Left lung (tissue), 10 donors: ENCODE data around the gene VTI1B. TPM values are rescaled to one million over a fixed set of nuclear protein-coding genes. Genes with fewer than 3 reads are reported as not detected.
"Not testable (repeated sequence)": the region's sequence is repeated elsewhere in the genome, so short reads cannot be mapped to it uniquely, and the experiment has no call there.

Experiments used
- ATAC-seq: fragments of 200-7000 bp; cut with Tn5 transposase; one replicate; pipeline ENCODE4 v1.9.1; 2020; ENCODE audit warnings: moderate library complexity
- DNase-seq, 4 donors: peaks; one replicate each; pipeline ENCODE4 v3.0.0-alpha.2; 2013 to 2020
- H3K27ac ChIP-seq, 2 donors: fragments of 200-600 bp; sonication (generic) in 1 of 2; one replicate each; pipeline versions ENCODE4 v1.5.0 to v1.8.0; 2020 to 2021
- H3K27me3 ChIP-seq, 2 donors: fragments of 200-600 bp; sonication (generic) in 1 of 2; one replicate each; pipeline versions ENCODE4 v1.5.0 to v1.8.0; 2020 to 2021
- H3K36me3 ChIP-seq, 2 donors: fragments of 200-600 bp; sonication (generic) in 1 of 2; one replicate each; pipeline versions ENCODE4 v1.5.0 to v1.8.0; 2020 to 2021
- H3K4me1 ChIP-seq, 2 donors: fragments of 200-600 bp; one replicate each; pipeline ENCODE4 v1.8.0; 2021
- H3K4me3 ChIP-seq, 2 donors: fragments of 200-600 bp; sonication (generic) in 1 of 2; one replicate each; pipeline versions ENCODE4 v1.5.0 to v1.8.0; 2020 to 2021; ENCODE audit warnings: mild to moderate bottlenecking in 1 of 2
- H3K9me3 ChIP-seq, 2 donors: fragments of 200-600 bp; sonication (generic) in 1 of 2; one replicate each; pipeline versions ENCODE4 v1.5.0 to v1.8.0; 2020 to 2021
- intact Hi-C, 2 donors: fragments of 100-400 bp; cut with DNase I; formaldehyde crosslinking; loops; one replicate each; pipeline versions ENCODE4 v1.11.2 to v1.14.2; 2022
- polyA plus RNA-seq, 6 donors: library from polyadenylated mRNA; unstranded; fragments of 120-200 nt; gene quantifications; one replicate each; pipeline ENCODE4 v1.2.1, GENCODE V29; 2013; ENCODE audit not compliant: insufficient read length in 6 of 6
- total RNA-seq, 2 donors: library from RNA; stranded (reverse); fragmentation: NEBNext Ultra II Directional; extraction: Animal tissue kit (Norgen Biotek cat#: 25700); gene quantifications; one replicate each; pipeline ENCODE4 v1.2.1, GENCODE V29; 2021
- TF ChIP-seq, protein P1 (sequence below), 2 donors: fragments of 200-600 bp; sonication (generic) in 1 of 2; IDR thresholded peaks; one replicate each; pipeline versions ENCODE4 v1.5.0 to v1.8.0; 2021; ENCODE audit warnings: antibody characterized with exemption in 2 of 2
- donor health status: DM: no; HTN: yes; CAD: no.
- donor health status: DM: no; HTN: no; CAD: no.

VTI1B gene
- total and polyA plus RNA-seq, 8 donors: 79.1 to 123 (median 86.8) TPM

DNA sequence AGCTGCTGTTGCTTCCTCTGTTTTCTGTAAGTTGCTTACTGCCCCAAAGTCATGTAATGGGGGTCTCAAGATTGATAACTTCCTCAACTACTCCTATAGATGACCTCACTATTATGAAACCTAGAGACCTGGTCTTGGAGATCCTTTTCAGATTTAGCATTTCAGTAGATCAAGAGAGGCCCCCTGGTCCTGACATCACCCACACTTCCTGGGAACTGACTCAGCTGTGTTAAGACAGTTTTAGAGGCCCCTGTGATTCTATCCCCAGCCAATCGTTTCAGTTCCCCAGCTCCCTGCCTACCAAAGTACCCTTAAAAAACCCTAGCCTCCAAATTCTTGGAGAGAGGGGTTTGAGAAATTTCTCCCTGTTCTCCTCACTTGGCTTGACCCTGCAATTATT lies 63.9 kb downstream of the VTI1B start:
- DNase-seq (no peak), ATAC-seq (no peak)
- H3K9me3 ChIP-seq: no peaks in the 10 kb centered on the region
- no peak overlapping the region for H3K27ac ChIP-seq
- no peaks in the 10 kb centered on the region for H3K4me1 ChIP-seq
- H3K36me3 ChIP-seq: no peaks in the 10 kb centered on the region
- no peak overlapping the region for H3K4me3 ChIP-seq
- TF ChIP-seq, protein P1, sequence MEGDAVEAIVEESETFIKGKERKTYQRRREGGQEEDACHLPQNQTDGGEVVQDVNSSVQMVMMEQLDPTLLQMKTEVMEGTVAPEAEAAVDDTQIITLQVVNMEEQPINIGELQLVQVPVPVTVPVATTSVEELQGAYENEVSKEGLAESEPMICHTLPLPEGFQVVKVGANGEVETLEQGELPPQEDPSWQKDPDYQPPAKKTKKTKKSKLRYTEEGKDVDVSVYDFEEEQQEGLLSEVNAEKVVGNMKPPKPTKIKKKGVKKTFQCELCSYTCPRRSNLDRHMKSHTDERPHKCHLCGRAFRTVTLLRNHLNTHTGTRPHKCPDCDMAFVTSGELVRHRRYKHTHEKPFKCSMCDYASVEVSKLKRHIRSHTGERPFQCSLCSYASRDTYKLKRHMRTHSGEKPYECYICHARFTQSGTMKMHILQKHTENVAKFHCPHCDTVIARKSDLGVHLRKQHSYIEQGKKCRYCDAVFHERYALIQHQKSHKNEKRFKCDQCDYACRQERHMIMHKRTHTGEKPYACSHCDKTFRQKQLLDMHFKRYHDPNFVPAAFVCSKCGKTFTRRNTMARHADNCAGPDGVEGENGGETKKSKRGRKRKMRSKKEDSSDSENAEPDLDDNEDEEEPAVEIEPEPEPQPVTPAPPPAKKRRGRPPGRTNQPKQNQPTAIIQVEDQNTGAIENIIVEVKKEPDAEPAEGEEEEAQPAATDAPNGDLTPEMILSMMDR (IDR thresholded peaks at IDR 0.05): no peak
- intact Hi-C loops: no loop called here
- no peaks in the 10 kb centered on the region for H3K27me3 ChIP-seq

DNA sequence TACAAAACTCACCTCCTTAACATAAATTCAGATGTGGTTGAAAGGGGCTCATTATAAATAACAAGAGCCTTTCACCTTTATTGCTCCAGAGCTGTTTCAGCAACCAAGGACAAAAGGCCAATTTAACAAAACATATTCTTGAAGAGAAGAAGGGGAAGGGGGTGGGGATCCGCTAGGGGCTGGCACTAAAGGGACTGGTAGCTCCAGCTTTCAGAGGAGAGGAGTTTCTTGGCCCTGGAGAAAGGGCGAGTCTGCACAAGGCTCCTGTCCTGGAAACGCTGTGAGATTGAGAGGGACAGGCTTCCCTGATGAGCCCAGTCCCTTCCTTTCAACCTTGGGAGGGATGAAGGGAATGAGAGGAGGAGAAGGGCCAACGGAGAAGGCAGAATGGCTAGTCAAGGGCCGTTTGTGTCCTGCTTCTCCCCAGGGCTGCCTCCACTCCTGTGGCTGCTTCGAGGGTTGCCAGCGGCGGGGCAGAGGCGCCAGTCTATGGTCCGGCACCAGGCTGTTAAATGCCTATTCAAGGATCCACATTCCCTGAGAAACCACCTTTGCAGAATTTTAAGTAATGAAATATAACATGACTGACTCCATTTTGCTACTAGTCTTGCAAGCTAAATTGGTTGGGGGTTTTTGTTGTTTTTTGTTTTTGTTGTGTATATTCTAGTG lies 64.7 kb downstream of the VTI1B start:
- ATAC-seq: no peak
- Histone ChIP-seq H3K36me3 (no peaks in the 10 kb centered on the region), H3K9me3 (no peaks in the 10 kb centered on the region), H3K27ac (no peak overlapping the region), H3K4me3 (no peak overlapping the region), H3K4me1 (no peaks in the 10 kb centered on the region), H3K27me3 (no peaks in the 10 kb centered on the region)
- intact Hi-C loops: no loop called here
- TF ChIP-seq, protein P1 (IDR thresholded peaks at IDR 0.05): no peak
- DNase-seq: no peak

GRCh38 chr14:67607646-67608045 lies 66.8 kb downstream of the VTI1B start:
- TF ChIP-seq, protein P1 (IDR thresholded peaks at IDR 0.05): no peak
- Histone ChIP-seq H3K27ac (no peak overlapping the region), H3K9me3 (no peaks in the 10 kb centered on the region), H3K4me1 (no peaks in the 10 kb centered on the region), H3K4me3 (no peak overlapping the region), H3K36me3 (no peaks in the 10 kb centered on the region), H3K27me3 (no peaks in the 10 kb centered on the region)
- no peak for ATAC-seq
- DNase-seq: no peak
- intact Hi-C loops: no loop called here

DNA sequence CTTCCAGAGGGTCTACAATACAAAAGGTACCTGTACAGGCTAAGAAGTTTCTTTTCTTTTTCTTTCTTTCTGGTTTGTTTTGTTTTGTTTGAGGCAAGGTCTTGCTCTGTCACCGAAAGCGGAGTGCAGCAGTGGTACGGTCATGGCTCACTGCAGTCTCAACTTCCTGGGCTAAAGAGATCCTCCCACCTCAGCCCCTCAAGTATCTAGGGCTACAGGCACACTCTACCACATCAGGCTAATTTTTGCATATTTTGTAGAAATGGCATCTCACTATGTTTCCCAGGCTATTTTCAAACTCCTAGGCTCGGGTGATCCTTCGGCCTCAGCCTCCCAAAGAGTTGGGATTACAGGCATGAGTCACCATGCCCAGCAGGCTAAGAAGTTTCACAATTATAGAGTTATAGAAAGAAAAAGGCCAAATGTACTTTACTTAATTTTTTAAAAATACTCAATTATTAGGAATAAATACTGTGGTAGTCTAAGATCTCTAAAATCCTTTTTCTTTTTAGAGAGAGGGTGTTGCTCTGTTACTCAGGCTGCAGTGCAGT lies 71.4 kb downstream of the VTI1B start:
- ATAC-seq (no peak), DNase-seq (no peak)
- peaks cover 0 to 19% of the 10 kb centered on the region in 2 donors for H3K4me1 ChIP-seq
- intact Hi-C loops: no loop called here
- H3K9me3 ChIP-seq: no peaks in the 10 kb centered on the region
- no peaks in the 10 kb centered on the region for H3K27me3 ChIP-seq
- H3K36me3 ChIP-seq: no peaks in the 10 kb centered on the region
- H3K4me3 ChIP-seq: no peak overlapping the region
- TF ChIP-seq, protein P1 (IDR thresholded peaks at IDR 0.05): no peak
- no peak overlapping the region for H3K27ac ChIP-seq

DNA sequence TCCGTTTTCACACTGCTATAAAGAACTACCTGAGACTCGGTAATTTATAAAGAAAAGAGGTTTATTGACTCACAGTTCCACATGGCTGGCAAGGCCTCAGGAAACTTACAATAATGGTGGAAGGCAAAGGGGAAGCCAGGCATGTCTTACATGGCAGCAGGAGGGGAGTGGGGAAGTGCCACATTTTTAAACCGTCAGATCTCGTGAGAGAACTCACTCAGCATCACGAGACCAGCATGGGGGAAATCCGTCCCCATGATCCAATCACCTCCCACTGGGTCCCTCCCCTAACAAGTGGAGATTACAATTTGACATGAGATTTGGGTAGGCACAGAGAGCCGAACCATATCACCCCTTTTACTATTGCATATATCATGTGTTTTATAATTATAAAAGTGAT lies 72.4 kb downstream of the VTI1B start:
- no peak overlapping the region for H3K27ac ChIP-seq
- no peak overlapping the region for H3K4me3 ChIP-seq
- DNase-seq: no peak
- H3K9me3 ChIP-seq: no peaks in the 10 kb centered on the region
- ATAC-seq: no peak
- TF ChIP-seq, protein P1 (IDR thresholded peaks at IDR 0.05): no peak
- H3K4me1 ChIP-seq: peaks cover 0 to 20% of the 10 kb centered on the region in 2 donors
- no peaks in the 10 kb centered on the region for H3K36me3 ChIP-seq
- H3K27me3 ChIP-seq: no peaks in the 10 kb centered on the region
- intact Hi-C loops: no loop called here

GRCh38 chr14:67600562-67600974 lies 73.9 kb downstream of the VTI1B start:
- Histone ChIP-seq H3K4me3 (peak overlapping the region; percentile 80 to 98), H3K4me1 (peaks cover 0 to 20% of the 10 kb centered on the region in 2 donors), H3K27ac (peak overlapping the region; percentile 76 to 80)
- H3K36me3 ChIP-seq, ATAC-seq, H3K9me3 ChIP-seq, H3K27me3 ChIP-seq, DNase-seq, intact Hi-C loops: not testable (repeated sequence)
